ENCODE data around the gene LRRC49.

LRRC49 gene

DNA sequence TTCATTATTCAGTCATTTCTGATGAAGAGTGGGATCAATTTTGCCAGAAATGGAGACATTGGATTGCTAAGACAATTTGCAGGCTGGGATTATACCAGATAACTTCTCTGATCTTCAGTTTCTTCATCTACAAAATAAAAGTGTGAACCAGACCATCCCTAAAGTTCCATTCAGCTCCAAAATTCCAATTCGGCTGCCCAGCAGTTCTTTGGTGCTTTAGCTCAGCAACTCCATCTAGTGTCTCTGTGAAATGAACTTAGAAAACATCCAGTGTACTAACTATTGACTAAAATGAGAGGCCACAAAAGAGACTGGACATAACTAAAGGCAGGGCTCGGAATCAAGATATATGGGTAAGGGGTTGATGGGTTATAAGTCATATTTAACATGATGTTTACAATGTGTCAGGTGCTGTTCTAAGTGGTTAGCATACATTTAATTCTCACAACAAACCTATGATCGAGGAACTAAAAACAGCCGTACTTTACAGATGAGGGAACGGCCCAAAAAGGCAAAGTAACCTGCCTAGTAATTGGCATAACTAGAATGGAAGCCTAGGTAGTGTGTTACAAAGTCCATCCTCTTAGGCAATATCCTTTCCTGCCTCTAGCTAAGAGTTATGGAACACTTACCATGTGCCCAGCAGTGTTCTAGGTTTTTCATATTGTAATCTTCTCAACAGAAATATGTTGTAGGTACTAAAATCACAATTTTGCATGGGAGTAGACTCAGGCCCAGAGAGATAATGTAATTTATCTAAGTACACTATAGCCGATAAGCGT lies 17.4 kb upstream of the LRRC49 start:
- TF ChIP-seq JUND (IDR thresholded peaks at IDR 0.05; ENCODE audit: low read depth): no peak
- in situ Hi-C loops (cut with HindIII; ENCODE audit: low pct_unique_long_range_greater_than_20kb, low sequenced_read_pairs): no loop called here
- peak in 1 of 2 experiments; percentile 48 for DNase-seq (ENCODE audit: low read depth in 1 of 2, low spot score in 1 of 2)

DNA sequence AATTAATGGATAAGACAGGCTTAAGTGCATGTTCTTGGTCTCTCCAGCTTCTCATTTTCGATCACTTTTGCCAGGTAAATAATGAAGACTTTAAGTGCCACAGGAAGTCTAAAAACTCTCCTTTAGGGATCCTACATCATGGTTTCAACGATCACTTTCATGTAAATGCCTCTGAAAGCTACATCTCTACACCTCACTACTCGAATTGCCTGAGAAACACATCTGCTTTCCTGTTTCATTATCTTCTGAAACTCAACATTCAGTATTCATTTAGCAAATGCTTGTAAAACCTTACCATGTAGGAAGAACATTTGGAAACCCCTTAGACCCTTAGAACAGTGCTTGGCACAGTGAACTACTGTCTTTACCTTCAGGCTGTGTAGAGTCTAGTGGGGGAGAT lies 16.6 kb upstream of the LRRC49 start:
- no peak for DNase-seq (ENCODE audit: low read depth in 1 of 2, low spot score in 1 of 2)
- TF ChIP-seq JUND (IDR thresholded peaks at IDR 0.05; ENCODE audit: low read depth): no peak
- in situ Hi-C loops (cut with HindIII; ENCODE audit: low pct_unique_long_range_greater_than_20kb, low sequenced_read_pairs): no loop called here

- TF ChIP-seq JUND (IDR thresholded peaks at IDR 0.05; ENCODE audit: low read depth): no peak
- DNase-seq (ENCODE audit: low read depth in 1 of 2, low spot score in 1 of 2): no peak
- in situ Hi-C loops (cut with HindIII; ENCODE audit: low pct_unique_long_range_greater_than_20kb, low sequenced_read_pairs): no loop called here
Observed at GRCh38 chr15:70876683-70877082, 15.9 kb upstream of the LRRC49 start.

DNA sequence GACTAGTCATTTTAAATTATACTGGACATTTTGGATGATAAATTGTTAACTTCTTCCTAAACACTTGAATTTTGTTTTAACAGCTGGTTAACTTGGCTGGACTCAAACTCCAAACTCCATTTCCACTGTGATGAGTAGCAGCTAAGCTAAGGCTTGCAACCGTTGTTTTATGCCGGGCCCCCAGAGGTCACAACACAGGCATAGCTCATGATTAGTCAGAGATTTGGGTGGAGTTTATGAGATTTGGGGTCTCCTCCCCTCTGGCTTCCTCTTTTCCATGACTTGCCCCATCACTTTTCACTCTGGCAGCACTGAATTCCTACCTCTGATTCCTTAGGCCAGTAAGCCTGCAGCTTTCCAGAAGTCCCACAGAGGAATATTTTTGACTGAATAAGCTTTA lies 13.2 kb upstream of the LRRC49 start:
- DNase-seq (ENCODE audit: low read depth in 1 of 2, low spot score in 1 of 2): no peak
- in situ Hi-C loops (cut with HindIII; ENCODE audit: low pct_unique_long_range_greater_than_20kb, low sequenced_read_pairs): no loop called here

GRCh38 chr15:70880781-70881180 lies 11.8 kb upstream of the LRRC49 start:
- TF ChIP-seq JUND (IDR thresholded peaks at IDR 0.05; ENCODE audit: low read depth): no peak
- no peak for DNase-seq (ENCODE audit: low read depth in 1 of 2, low spot score in 1 of 2)
- in situ Hi-C loops (cut with HindIII; ENCODE audit: low pct_unique_long_range_greater_than_20kb, low sequenced_read_pairs): no loop called here

More for the DNA sequence above, 13.2 kb upstream of the LRRC49 start:
- no peak for TF ChIP-seq JUND (IDR thresholded peaks at IDR 0.05; ENCODE audit: low read depth)

GRCh38 chr15:70882361-70882760 lies 10.3 kb upstream of the LRRC49 start:
- in situ Hi-C loops (cut with HindIII; ENCODE audit: low pct_unique_long_range_greater_than_20kb, low sequenced_read_pairs): no loop called here
- no peak for TF ChIP-seq JUND (IDR thresholded peaks at IDR 0.05; ENCODE audit: low read depth)
- no peak for DNase-seq (ENCODE audit: low read depth in 1 of 2, low spot score in 1 of 2)

GRCh38 chr15:70892912-70893560 lies 410 bp downstream of the LRRC49 start:
- DNase-seq (ENCODE audit: low read depth in 1 of 2, low spot score in 1 of 2): peak in 1 of 2 experiments; percentile 78
- TF ChIP-seq JUND (IDR thresholded peaks at IDR 0.05; ENCODE audit: low read depth): no peak
- in situ Hi-C loops (cut with HindIII; ENCODE audit: low pct_unique_long_range_greater_than_20kb, low sequenced_read_pairs): no loop called here

DNA sequence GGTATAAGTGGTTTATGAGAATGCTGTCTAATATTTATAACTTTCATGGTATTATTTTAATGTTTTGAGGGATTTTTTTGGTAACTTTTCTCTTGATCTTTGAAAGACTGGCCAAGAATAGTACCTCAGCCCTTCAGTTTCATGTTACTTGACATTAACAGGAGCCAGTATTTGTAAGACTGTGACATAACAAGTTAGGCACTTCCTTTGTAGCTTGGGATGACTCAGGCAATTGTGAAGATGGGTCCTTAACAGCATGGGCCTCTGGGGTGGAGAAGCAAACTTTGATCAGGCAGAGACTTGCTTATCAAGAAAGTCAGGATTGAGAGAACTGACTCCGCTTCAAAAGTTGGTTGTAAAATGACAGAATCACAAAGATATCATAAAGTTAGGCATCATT lies 9.5 kb downstream of the LRRC49 start:
- in situ Hi-C loops (cut with HindIII; ENCODE audit: low pct_unique_long_range_greater_than_20kb, low sequenced_read_pairs): no loop called here
- TF ChIP-seq JUND (IDR thresholded peaks at IDR 0.05; ENCODE audit: low read depth): no peak
- DNase-seq (ENCODE audit: low read depth in 1 of 2, low spot score in 1 of 2): no peak

GRCh38 chr15:70906842-70907241 lies 14.2 kb downstream of the LRRC49 start:
- in situ Hi-C loops (cut with HindIII; ENCODE audit: low pct_unique_long_range_greater_than_20kb, low sequenced_read_pairs): no loop called here
- DNase-seq (ENCODE audit: low read depth in 1 of 2, low spot score in 1 of 2): no peak
- no peak for TF ChIP-seq JUND (IDR thresholded peaks at IDR 0.05; ENCODE audit: low read depth)

- in situ Hi-C loops (cut with HindIII; ENCODE audit: low pct_unique_long_range_greater_than_20kb, low sequenced_read_pairs): no loop called here
- no peak for TF ChIP-seq JUND (IDR thresholded peaks at IDR 0.05; ENCODE audit: low read depth)
- DNase-seq (ENCODE audit: low read depth in 1 of 2, low spot score in 1 of 2): no peak
Observed at GRCh38 chr15:70907784-70908471, 15.3 kb downstream of the LRRC49 start.

- in situ Hi-C loops (cut with HindIII; ENCODE audit: low pct_unique_long_range_greater_than_20kb, low sequenced_read_pairs): no loop called here
- no peak for DNase-seq (ENCODE audit: low read depth in 1 of 2, low spot score in 1 of 2)
- no peak for TF ChIP-seq JUND (IDR thresholded peaks at IDR 0.05; ENCODE audit: low read depth)
Observed at GRCh38 chr15:70910958-70911357, 18.3 kb downstream of the LRRC49 start.

- in situ Hi-C loops (cut with HindIII; ENCODE audit: low pct_unique_long_range_greater_than_20kb, low sequenced_read_pairs): no loop called here
- TF ChIP-seq JUND (IDR thresholded peaks at IDR 0.05; ENCODE audit: low read depth): no peak
Observed at GRCh38 chr15:70912187-70912586, 19.6 kb downstream of the LRRC49 start.

DNA sequence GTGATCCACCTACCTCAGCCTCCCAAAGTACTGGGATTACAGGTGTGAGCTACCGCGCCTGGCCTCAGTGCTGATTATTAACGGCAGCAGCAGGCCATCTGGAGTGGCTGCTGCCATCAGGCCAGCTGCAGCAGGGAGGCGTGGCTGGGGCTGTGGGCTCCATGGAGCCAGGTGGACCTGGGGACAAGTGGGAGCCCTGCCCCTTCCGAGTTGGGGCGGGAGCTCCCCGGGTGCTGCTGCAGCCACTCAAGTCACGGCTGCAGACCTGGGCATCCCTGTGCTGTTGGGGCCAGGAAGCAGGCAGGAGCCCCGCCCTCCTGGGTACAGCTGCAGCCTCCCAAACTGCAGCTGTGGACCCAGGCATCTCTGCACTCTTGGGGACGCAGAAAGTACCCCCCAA lies 23.9 kb downstream of the LRRC49 start:
- no peak for DNase-seq (ENCODE audit: low read depth in 1 of 2, low spot score in 1 of 2)
- no peak for TF ChIP-seq JUND (IDR thresholded peaks at IDR 0.05; ENCODE audit: low read depth)
- in situ Hi-C loops (cut with HindIII; ENCODE audit: low pct_unique_long_range_greater_than_20kb, low sequenced_read_pairs): no loop called here

More at GRCh38 chr15:70912187-70912586, 19.6 kb downstream of the LRRC49 start:
- DNase-seq (ENCODE audit: low read depth in 1 of 2, low spot score in 1 of 2): no peak
